Neutrophil (primary cell): ENCODE measurements around the gene RPSA.
"Not testable (repeated sequence)": the region's sequence is repeated elsewhere in the genome, so short reads cannot be mapped to it uniquely, and the experiment has no call there.

Experiments used
- H3K27ac ChIP-seq: fragments of 200-600 bp; sonication (generic); 2 replicates; pipeline ENCODE4 v1.5.1; 2016; ENCODE audit warnings: mild to moderate bottlenecking, moderate library complexity
- H3K27me3 ChIP-seq: fragments of 200-600 bp; sonication (generic); 2 replicates; pipeline ENCODE4 v1.6.0; 2016; ENCODE audit warnings: mild to moderate bottlenecking
- H3K36me3 ChIP-seq: fragments of 200-600 bp; sonication (generic); 2 replicates; pipeline ENCODE4 v1.5.1; 2017
- H3K4me1 ChIP-seq, 2 experiments: fragments of 200-600 bp in 1 of 2; sonication (generic) in 1 of 2; 1 replicate in 1 of 2; 2 replicates in 1 of 2; pipeline versions ENCODE4 v1.5.1 to v1.6.1; 2013 to 2016; ENCODE audit warnings: low read depth in 1 of 2, low read length in 1 of 2, mild to moderate bottlenecking in 1 of 2, moderate library complexity in 1 of 2; ENCODE audit not compliant: control insufficient read depth in 1 of 2, insufficient read depth in 1 of 2
- H3K4me3 ChIP-seq, 2 experiments: fragments of 200-600 bp in 1 of 2; sonication (generic) in 1 of 2; 1 replicate in 1 of 2; 2 replicates in 1 of 2; pipeline ENCODE4 v1.5.1; 2013 to 2016; ENCODE audit warnings: low read depth in 1 of 2, low read length in 1 of 2, mild to moderate bottlenecking in 1 of 2, moderate library complexity in 1 of 2
- H3K9me3 ChIP-seq: fragments of 200-600 bp; sonication (generic); 2 replicates; pipeline ENCODE4 v1.5.1; 2016
- CTCF ChIP-seq: fragments of 200-600 bp; sonication (generic); IDR thresholded peaks from 2 replicates; pipeline ENCODE4 v1.5.1; 2016; ENCODE audit warnings: antibody characterized with exemption

RPSA gene

GRCh38 chr3:39412668-39413260 is 6.2 kb downstream of the RPSA start:
- Histone ChIP-seq H3K9me3 (no peaks in the 10 kb centered on the region), H3K4me1 (no peaks in the 10 kb centered on the region), H3K27me3 (no peaks in the 10 kb centered on the region), H3K36me3 (peaks cover 56% of the 10 kb centered on the region), H3K4me3 (no peak overlapping the region), H3K27ac (no peak overlapping the region)
- TF ChIP-seq CTCF, result no peak

- Histone ChIP-seq H3K4me1 (no peaks in the 10 kb centered on the region), H3K36me3 (peaks cover 56% of the 10 kb centered on the region), H3K9me3 (no peaks in the 10 kb centered on the region), H3K27ac (no peak overlapping the region), H3K27me3 (no peaks in the 10 kb centered on the region), H3K4me3 (no peak overlapping the region)
- no peak for TF ChIP-seq CTCF
These were observed 7.3 kb downstream of the RPSA start for GRCh38 chr3:39413691-39414420.

GRCh38 chr3:39414421-39414907 is 7.9 kb downstream of the RPSA start:
- Histone ChIP-seq H3K36me3 (peaks cover 52% of the 10 kb centered on the region), H3K4me1 (no peaks in the 10 kb centered on the region), H3K27me3 (no peaks in the 10 kb centered on the region), H3K27ac (no peak overlapping the region), H3K4me3 (no peak overlapping the region), H3K9me3 (no peaks in the 10 kb centered on the region)
- TF ChIP-seq CTCF, result no peak

GRCh38 chr3:39415302-39415701 is 8.8 kb downstream of the RPSA start:
- not testable (repeated sequence) for H3K9me3 ChIP-seq, H3K27me3 ChIP-seq, H3K4me1 ChIP-seq, H3K27ac ChIP-seq, H3K4me3 ChIP-seq
- H3K36me3 ChIP-seq, result peaks cover 44% of the 10 kb centered on the region

- no peak for TF ChIP-seq CTCF
- no peak overlapping the region for H3K4me3 ChIP-seq
- no peak overlapping the region for H3K27ac ChIP-seq
- H3K4me1 ChIP-seq, result no peaks in the 10 kb centered on the region
- no peaks in the 10 kb centered on the region for H3K9me3 ChIP-seq
- H3K27me3 ChIP-seq, result no peaks in the 10 kb centered on the region
- H3K36me3 ChIP-seq, result peaks cover 37% of the 10 kb centered on the region
These were observed 9.5 kb downstream of the RPSA start for GRCh38 chr3:39415983-39416382.

- H3K27ac ChIP-seq, H3K9me3 ChIP-seq, H3K27me3 ChIP-seq, H3K4me1 ChIP-seq, H3K4me3 ChIP-seq: not testable (repeated sequence)
- peaks cover 27% of the 10 kb centered on the region for H3K36me3 ChIP-seq
These were observed 10.5 kb downstream of the RPSA start for GRCh38 chr3:39416998-39417397.

- H3K27me3 ChIP-seq, H3K9me3 ChIP-seq, H3K4me1 ChIP-seq, H3K4me3 ChIP-seq, H3K36me3 ChIP-seq, H3K27ac ChIP-seq: not testable (repeated sequence)
These were observed 12.2 kb downstream of the RPSA start for GRCh38 chr3:39418556-39419225.
